Coronary artery (tissue), 2 donors: ENCODE measurements around the gene CES4A.

ENCODE experiments used
- DNase-seq: peaks from one replicate; pipeline ENCODE4 v3.0.0-alpha.2; 2017; ENCODE audit warnings: low spot score
- H3K27ac ChIP-seq, 2 donors: fragments of 200-600 bp; sonication (generic); one replicate each; pipeline ENCODE4 v1.5.1; 2016 to 2019
- H3K4me3 ChIP-seq: fragments of 200-600 bp; sonication (generic); 2 replicates; pipeline ENCODE4 v1.5.1; 2016; ENCODE audit warnings: mild to moderate bottlenecking, moderate library complexity
- TF ChIP-seq, protein P1 (sequence below): fragments of 200-600 bp; sonication (generic); IDR thresholded peaks from one replicate; pipeline ENCODE4 v1.5.1; 2019; ENCODE audit warnings: antibody characterized with exemption

Gene CES4A

DNA sequence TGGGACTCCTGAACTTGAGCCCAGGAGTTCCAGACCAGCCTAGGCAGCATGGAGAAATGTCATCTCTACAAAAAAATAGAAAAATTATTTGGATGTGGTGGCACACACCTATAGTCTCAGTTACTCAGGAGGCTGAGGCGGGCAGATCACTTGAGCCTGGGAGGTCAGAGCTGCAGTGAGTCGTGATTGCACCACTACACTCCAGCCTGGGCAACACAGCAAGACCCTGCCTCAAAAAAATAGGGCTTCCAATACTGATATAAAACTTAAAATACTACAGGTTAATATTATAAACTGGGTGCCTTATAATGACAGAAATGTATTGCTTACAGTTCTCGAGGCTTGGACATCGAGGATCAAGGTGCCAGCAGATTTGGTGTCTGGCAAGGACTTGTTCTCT, 42.5 kb upstream of the CES4A start:
- TF ChIP-seq, protein P1, sequence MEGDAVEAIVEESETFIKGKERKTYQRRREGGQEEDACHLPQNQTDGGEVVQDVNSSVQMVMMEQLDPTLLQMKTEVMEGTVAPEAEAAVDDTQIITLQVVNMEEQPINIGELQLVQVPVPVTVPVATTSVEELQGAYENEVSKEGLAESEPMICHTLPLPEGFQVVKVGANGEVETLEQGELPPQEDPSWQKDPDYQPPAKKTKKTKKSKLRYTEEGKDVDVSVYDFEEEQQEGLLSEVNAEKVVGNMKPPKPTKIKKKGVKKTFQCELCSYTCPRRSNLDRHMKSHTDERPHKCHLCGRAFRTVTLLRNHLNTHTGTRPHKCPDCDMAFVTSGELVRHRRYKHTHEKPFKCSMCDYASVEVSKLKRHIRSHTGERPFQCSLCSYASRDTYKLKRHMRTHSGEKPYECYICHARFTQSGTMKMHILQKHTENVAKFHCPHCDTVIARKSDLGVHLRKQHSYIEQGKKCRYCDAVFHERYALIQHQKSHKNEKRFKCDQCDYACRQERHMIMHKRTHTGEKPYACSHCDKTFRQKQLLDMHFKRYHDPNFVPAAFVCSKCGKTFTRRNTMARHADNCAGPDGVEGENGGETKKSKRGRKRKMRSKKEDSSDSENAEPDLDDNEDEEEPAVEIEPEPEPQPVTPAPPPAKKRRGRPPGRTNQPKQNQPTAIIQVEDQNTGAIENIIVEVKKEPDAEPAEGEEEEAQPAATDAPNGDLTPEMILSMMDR, result no peak
- H3K4me3 ChIP-seq, result no peak overlapping the region
- H3K27ac ChIP-seq, result no peak overlapping the region
- DNase-seq, result no peak

- DNase-seq, result no peak
- TF ChIP-seq, protein P1, result no peak
- no peak overlapping the region for H3K27ac ChIP-seq
- H3K4me3 ChIP-seq, result no peak overlapping the region
Observed at GRCh38 chr16:66946541-66946940, 41.8 kb upstream of the CES4A start.

- no peak for DNase-seq
- H3K4me3 ChIP-seq, result no peak overlapping the region
- TF ChIP-seq, protein P1, result no peak
- no peak overlapping the region for H3K27ac ChIP-seq
Observed at GRCh38 chr16:66946974-66947301, 41.5 kb upstream of the CES4A start.

DNA sequence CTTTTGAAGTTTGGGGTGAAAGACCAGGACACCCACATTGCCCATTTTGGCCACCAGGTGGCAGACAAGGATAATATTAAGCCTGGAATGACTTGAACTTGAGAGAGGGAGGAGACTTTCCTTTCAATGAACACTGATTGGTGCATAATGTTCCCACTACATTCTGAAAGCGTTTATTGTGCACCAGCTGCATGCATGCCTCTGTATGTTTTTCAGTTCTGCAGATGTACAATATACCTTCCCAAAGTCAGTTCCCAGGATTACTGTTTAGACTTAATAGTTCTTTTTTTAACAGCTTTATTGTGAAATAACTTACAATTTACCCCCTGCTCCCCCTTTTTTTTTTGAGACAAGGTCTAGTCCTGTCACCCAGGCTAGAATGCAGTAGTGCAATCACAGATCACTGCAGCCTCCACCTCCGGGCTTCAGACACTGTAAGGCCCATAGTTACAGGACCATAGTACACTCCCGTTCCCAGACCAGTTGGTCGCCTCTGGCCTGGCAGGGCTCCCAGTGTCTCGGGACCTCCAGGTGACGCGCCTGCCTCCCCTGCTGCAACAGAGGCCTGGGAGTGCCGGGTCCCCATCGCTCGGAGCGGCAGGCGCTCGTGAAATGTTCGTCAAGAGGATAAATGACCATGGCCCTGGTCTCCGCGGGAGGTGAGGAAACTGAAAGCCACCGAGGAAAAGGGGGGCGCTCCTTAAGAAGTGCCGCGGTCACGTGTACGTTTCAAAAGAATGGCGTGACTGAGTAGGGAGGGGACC, 40.9 kb upstream of the CES4A start:
- TF ChIP-seq, protein P1, result peak; percentile 84

GRCh38 chr16:66948134-66948836, 40.1 kb upstream of the CES4A start:
- Histone ChIP-seq H3K27ac (no peak overlapping the region), H3K4me3 (peak overlapping the region; percentile 76)
- no peak for DNase-seq
- TF ChIP-seq, protein P1, result no peak

More for the DNA sequence above, 40.9 kb upstream of the CES4A start:
- H3K27ac ChIP-seq, result peak overlapping the region in 1 of 2 donors; percentile 38
- H3K4me3 ChIP-seq, result peak overlapping the region; percentile 76
- peak; percentile 86 for DNase-seq

DNA sequence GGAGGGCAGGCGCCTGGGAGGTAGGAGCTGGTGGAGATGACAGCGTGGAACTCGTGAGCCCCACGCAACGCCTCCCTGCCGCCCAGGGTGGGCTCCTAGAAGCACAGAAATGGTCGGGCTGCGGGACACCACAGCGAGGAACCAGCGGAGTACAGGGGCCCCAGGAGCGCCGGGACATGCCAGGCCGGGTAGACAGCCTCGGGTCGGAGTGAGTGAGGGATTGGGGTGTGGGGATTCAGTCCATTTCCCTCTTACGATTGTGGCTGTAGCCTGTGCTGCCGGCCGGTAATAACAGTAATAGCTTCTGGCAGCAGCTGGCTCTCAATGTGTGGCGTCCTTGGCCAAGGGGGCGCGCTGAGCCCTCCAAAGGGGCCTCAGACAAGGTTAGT, 39.6 kb upstream of the CES4A start:
- no peak overlapping the region for H3K27ac ChIP-seq
- H3K4me3 ChIP-seq, result peak overlapping the region; percentile 76
- TF ChIP-seq, protein P1, result no peak
- DNase-seq, result no peak

DNA sequence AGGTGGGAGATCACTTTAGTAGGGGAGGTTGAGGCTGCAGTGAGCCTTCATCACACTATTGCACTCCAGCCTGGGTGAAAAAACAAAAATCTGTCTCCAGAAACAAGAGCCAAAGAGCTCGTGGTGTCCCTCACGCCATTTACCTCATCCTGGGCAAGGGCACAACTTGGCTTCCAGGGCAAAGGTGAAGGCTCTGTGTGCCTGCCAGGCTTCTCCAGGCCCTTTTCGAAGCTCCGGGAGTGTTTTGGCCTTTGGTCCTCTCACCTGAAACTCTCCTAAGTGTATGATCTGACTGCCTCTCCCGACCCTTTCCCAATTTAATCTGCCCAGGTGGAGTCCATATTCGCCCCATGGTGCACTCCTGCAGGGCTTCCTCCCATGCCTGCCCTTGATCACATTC, 38.9 kb upstream of the CES4A start:
- no peak overlapping the region for H3K4me3 ChIP-seq
- TF ChIP-seq, protein P1, result no peak
- DNase-seq, result no peak
- no peak overlapping the region for H3K27ac ChIP-seq
